HepG2 (cell line): ENCODE results near the gene TMEM219. TPM values are rescaled to one million over a fixed set of nuclear protein-coding genes. Genes with fewer than 3 reads are reported as not detected.
A peak's percentile ranks its signal among the peaks of the same experiment; 100 is the strongest.

Source experiments
- FOXK2 ChIP-seq: fragments of 450-650 bp; IDR thresholded peaks from 2 replicates; pipeline ENCODE4 v1.6.1; 2016
- GTF3A ChIP-seq: sonication (generic); formaldehyde crosslinking; conservative IDR thresholded peaks from 2 replicates; pipeline ENCODE4 v1.4.0; 2020; ENCODE audit warnings: mild to moderate bottlenecking, missing genetic modification reagents
- JDP2 ChIP-seq: sonication (generic); formaldehyde crosslinking; IDR thresholded peaks from 2 replicates; pipeline ENCODE4 v1.8.1; 2022; ENCODE audit warnings: missing genetic modification reagents, borderline replicate concordance
- MED1 ChIP-seq: sonication (generic); formaldehyde crosslinking; IDR thresholded peaks from 2 replicates; pipeline ENCODE4 v1.4.0; 2020; ENCODE audit warnings: missing genetic modification reagents
- STAT6 ChIP-seq: sonication (generic); formaldehyde crosslinking; IDR thresholded peaks from 2 replicates; pipeline ENCODE4 v1.4.0; 2020; ENCODE audit warnings: missing genetic modification reagents, mild to moderate bottlenecking, borderline replicate concordance
- TMF1 ChIP-seq: sonication (generic); formaldehyde crosslinking; IDR thresholded peaks from 2 replicates; pipeline ENCODE4 v1.8.1; 2022; ENCODE audit warnings: low read depth, missing genetic modification reagents
- ZBED4 ChIP-seq: sonication (generic); formaldehyde crosslinking; IDR thresholded peaks from 2 replicates; pipeline ENCODE4 v1.4.0; 2020; ENCODE audit warnings: missing genetic modification reagents, borderline replicate concordance
- ZFP62 ChIP-seq: sonication (generic); formaldehyde crosslinking; IDR thresholded peaks from 2 replicates; pipeline ENCODE4 v1.4.0; 2020; ENCODE audit warnings: missing genetic modification reagents
- ZNF382 ChIP-seq: sonication (generic); formaldehyde crosslinking; IDR thresholded peaks from 2 replicates; pipeline ENCODE4 v1.5.0; 2020; ENCODE audit warnings: missing genetic modification reagents, mild to moderate bottlenecking, borderline replicate concordance
- ZNF468 ChIP-seq: sonication (generic); formaldehyde crosslinking; IDR thresholded peaks from 2 replicates; pipeline ENCODE4 v1.8.0; 2022; ENCODE audit warnings: mild to moderate bottlenecking, moderate library complexity, missing genetic modification reagents
- ZNF484 ChIP-seq: sonication (generic); formaldehyde crosslinking; IDR thresholded peaks from 2 replicates; pipeline ENCODE4 v1.5.1; 2020; ENCODE audit warnings: mild to moderate bottlenecking, low read depth, missing genetic modification reagents, borderline replicate concordance
- ZNF710 ChIP-seq: sonication (generic); formaldehyde crosslinking; IDR thresholded peaks from 2 replicates; pipeline ENCODE4 v1.5.0; 2020; ENCODE audit warnings: mild to moderate bottlenecking, missing genetic modification reagents, borderline replicate concordance
- polyA plus RNA-seq, 8 experiments: library from polyadenylated mRNA; depleted of rRNA in 3 of 8; stranded (reverse) in 7 of 8; unstranded in 1 of 8; fragments of >200 nt; fragmentation: Illumina TruSeq in 4 of 8; extraction: Trizol in 4 of 8; gene quantifications; 2 replicates each; pipeline versions ENCODE4 v1.2.1 to v1.2.3, GENCODE V29; 2011 to 2016; ENCODE audit warnings: low read depth in 4 of 8, missing spikeins in 1 of 8, mixed read lengths in 1 of 8; ENCODE audit not compliant: insufficient read depth in 1 of 8
- total RNA-seq, 5 experiments: library from RNA; depleted of rRNA; stranded (reverse); fragments of >200 nt; fragmentation: Illumina TruSeq; extraction: Trizol; gene quantifications; 2 replicates each; pipeline ENCODE4 v1.2.3, GENCODE V29; 2016; ENCODE audit warnings: low read depth in 1 of 5
- TF ChIP-seq, protein P1 (sequence below): sonication (generic); formaldehyde crosslinking; IDR thresholded peaks from 2 replicates; pipeline ENCODE4 v1.4.0; 2020; ENCODE audit warnings: missing genetic modification reagents

The TMEM219 gene
- total and polyA plus RNA-seq, 2 of the 13 experiments (the other 11 are each of a cell fraction or from before 2014, with no cell fraction given), result 105 to 115 TPM

DNA sequence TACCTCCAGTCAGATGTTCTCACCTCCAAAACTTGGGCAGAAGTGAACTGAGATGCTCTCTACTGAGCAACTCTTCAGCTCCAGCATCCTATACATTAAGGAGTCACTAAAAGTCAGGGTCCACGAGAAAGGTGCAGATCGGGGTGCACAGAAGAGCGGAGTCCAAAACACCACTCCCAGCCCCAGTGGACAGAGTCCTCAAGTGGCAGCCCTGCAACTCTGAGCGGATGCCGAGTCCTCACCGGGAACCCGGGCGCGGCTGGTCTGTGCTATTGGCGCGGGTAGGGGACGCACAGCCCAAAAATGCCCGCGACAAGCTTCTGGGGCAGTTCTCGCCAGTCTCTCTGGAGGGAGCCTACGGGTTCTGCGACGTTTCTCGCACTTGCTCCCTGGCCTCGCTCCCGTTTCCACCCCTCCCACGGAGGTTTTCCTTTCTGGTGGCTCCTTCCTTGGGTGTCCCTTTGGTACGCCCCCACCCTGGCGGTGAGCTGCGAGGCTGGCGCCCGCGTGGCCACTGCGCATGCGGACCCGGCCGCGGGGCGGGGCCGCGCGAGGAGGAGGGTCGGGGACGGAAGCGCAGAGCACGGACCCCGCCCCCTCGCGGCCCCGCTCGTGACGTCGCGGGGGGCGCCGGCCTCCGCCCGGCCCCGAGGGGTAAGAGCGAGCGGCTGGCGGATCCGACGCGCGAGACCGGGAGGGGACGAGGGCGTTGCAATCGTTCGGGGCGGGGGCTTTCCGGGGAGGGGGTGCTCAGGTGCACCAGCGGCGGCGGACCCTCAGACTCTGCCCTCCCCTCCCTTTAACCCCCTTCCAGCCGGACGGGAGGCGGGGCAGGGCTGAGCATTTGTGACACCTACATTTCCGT is at the start of gene TMEM219 (continued):
- 0 out of 2 replicates have a peak, but pooled peaks have one; percentile 33 for TF ChIP-seq ZNF710 (CRISPR knock-in tag)
- TF ChIP-seq, protein P1, sequence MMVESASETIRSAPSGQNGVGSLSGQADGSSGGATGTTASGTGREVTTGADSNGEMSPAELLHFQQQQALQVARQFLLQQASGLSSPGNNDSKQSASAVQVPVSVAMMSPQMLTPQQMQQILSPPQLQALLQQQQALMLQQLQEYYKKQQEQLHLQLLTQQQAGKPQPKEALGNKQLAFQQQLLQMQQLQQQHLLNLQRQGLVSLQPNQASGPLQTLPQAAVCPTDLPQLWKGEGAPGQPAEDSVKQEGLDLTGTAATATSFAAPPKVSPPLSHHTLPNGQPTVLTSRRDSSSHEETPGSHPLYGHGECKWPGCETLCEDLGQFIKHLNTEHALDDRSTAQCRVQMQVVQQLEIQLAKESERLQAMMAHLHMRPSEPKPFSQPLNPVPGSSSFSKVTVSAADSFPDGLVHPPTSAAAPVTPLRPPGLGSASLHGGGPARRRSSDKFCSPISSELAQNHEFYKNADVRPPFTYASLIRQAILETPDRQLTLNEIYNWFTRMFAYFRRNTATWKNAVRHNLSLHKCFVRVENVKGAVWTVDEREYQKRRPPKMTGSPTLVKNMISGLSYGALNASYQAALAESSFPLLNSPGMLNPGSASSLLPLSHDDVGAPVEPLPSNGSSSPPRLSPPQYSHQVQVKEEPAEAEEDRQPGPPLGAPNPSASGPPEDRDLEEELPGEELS (CRISPR knock-in tag), result 0 out of 2 replicates have a peak, but pooled peaks have one; percentile 31
- 0 out of 2 replicates have a peak, but pooled peaks have one; percentile 44 for TF ChIP-seq ZNF484 (CRISPR knock-in tag)
- TF ChIP-seq TMF1 (CRISPR knock-in tag), result peak; percentile 80; the same call in 1 of the 2 replicates
- 0 out of 2 replicates have a peak, but pooled peaks have one; percentile 24 for TF ChIP-seq ZNF468 (CRISPR knock-in tag)
- peak; percentile 73 for TF ChIP-seq FOXK2
- no peak for TF ChIP-seq GTF3A
- TF ChIP-seq STAT6 (CRISPR knock-in tag), result no peak
- TF ChIP-seq ZFP62 (CRISPR knock-in tag), result no peak
- peak; percentile 41; the same call in 1 of the 2 replicates for TF ChIP-seq MED1 (CRISPR knock-in tag)
- TF ChIP-seq ZBED4 (CRISPR knock-in tag), result 0 out of 2 replicates have a peak, but pooled peaks have one; percentile 25
- TF ChIP-seq ZNF382 (CRISPR knock-in tag), result no peak
- TF ChIP-seq JDP2 (CRISPR knock-in tag), result no peak
